ENCODE measurements around the gene DCC.

DNA sequence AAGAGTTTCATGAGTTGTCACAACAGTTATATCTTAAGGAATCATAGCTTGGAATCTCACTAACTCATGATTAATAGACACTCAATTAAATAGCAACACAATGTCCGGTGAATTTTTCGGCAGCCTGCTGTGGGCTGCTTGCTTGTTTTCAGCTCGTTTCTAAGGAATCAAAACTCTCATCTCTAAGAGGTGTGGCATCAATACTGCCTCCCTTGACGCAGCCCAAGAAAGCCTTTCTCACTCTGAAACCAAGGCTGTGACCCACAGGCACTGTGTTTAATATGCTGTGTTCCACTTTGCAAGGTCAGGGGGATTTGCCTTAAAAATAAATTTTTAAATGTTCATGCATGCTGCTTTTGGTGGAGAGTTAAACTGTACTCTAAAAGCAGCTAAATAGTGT is 5.4 kb downstream of the DCC start:
- TF ChIP-seq SRSF3 (IDR thresholded peaks at IDR 0.05; ENCODE audit: insufficient read depth, low read length) (no peak), TCF7L2 (IDR thresholded peaks at IDR 0.05; ENCODE audit: low read depth, low read length) (no peak), HNRNPUL1 (IDR thresholded peaks at IDR 0.05; ENCODE audit: low read length) (no peak), ELF1 (tag; IDR thresholded peaks at IDR 0.05) (no peak), ZNF263 (CRISPR knock-in tag; IDR thresholded peaks at IDR 0.05; ENCODE audit: borderline replicate concordance) (no peak)
- TF ChIP-seq, protein P1, sequence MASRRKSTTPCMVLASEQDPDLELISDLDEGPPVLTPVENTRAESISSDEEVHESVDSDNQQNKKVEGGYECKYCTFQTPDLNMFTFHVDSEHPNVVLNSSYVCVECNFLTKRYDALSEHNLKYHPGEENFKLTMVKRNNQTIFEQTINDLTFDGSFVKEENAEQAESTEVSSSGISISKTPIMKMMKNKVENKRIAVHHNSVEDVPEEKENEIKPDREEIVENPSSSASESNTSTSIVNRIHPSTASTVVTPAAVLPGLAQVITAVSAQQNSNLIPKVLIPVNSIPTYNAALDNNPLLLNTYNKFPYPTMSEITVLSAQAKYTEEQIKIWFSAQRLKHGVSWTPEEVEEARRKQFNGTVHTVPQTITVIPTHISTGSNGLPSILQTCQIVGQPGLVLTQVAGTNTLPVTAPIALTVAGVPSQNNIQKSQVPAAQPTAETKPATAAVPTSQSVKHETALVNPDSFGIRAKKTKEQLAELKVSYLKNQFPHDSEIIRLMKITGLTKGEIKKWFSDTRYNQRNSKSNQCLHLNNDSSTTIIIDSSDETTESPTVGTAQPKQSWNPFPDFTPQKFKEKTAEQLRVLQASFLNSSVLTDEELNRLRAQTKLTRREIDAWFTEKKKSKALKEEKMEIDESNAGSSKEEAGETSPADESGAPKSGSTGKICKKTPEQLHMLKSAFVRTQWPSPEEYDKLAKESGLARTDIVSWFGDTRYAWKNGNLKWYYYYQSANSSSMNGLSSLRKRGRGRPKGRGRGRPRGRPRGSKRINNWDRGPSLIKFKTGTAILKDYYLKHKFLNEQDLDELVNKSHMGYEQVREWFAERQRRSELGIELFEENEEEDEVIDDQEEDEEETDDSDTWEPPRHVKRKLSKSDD (conservative IDR thresholded peaks at IDR 0.05; ENCODE audit: low read length), result no peak

All from K562 (cell line).